Panc1 (cell line): ENCODE results near the gene PAK1. TPM values are rescaled to one million over a fixed set of nuclear protein-coding genes. Genes with fewer than 3 reads are reported as not detected.

Experiments
- ATAC-seq: fragments of 200-7000 bp; cut with Tn5 transposase; 2 replicates; pipeline ENCODE4 v1.9.1; 2020; ENCODE audit warnings: mild to moderate bottlenecking, moderate library complexity
- BruUV-seq: library from RNA; stranded (reverse); fragments of 400-500 nt; replicated peaks from 2 replicates; lab custom pipeline; 2021; lab: Mats Ljungman, UMichigan
- CTCF ChIA-PET: fragments of 300-600 bp; sonication (Branson Sonifier 250); formaldehyde crosslinking; loops from one replicate; lab custom pipeline; 2022; ENCODE audit warnings: antibody characterized with exemption; lab: Charles Lee
- POLR2A ChIA-PET: fragments of 300-600 bp; sonication (Branson Sonifier 250); formaldehyde crosslinking; loops from one replicate; lab custom pipeline; 2022; ENCODE audit warnings: antibody characterized with exemption; lab: Charles Lee
- DNase-seq: peaks from one replicate; pipeline ENCODE4 v3.0.0-alpha.2; 2010; ENCODE audit warnings: low read depth, low spot score
- H3K27ac ChIP-seq: 2 replicates; pipeline ENCODE4 v1.5.1; 2011; ENCODE audit warnings: mild to moderate bottlenecking, low read length, inconsistent platforms
- H3K27me3 ChIP-seq: fragments of 200-500 bp; sonication (Bioruptor generic); 2 replicates; pipeline ENCODE4 v1.6.0; 2014; ENCODE audit warnings: low read length, inconsistent platforms; ENCODE audit not compliant: control insufficient read depth, insufficient read depth
- H3K36me3 ChIP-seq: fragments of 200-500 bp; sonication (Bioruptor generic); 2 replicates; pipeline ENCODE4 v1.5.1; 2014; ENCODE audit warnings: inconsistent platforms, mild to moderate bottlenecking, low read length, moderate library complexity; ENCODE audit not compliant: control insufficient read depth, insufficient read depth
- H3K4me1 ChIP-seq: 2 replicates; pipeline ENCODE4 v1.5.1; 2011; ENCODE audit warnings: inconsistent platforms, mild to moderate bottlenecking, low read length, moderate library complexity; ENCODE audit not compliant: control insufficient read depth, insufficient read depth
- H3K4me3 ChIP-seq, 2 experiments: 2 replicates each; pipeline ENCODE4 v1.5.1; 2011 to 2012; ENCODE audit warnings: low read depth in 2 of 2, low read length in 2 of 2, mild to moderate bottlenecking in 2 of 2, inconsistent platforms in 1 of 2, moderate library complexity in 1 of 2
- H3K9me3 ChIP-seq: fragments of 200-500 bp; sonication (Bioruptor generic); 2 replicates; pipeline ENCODE4 v1.5.1; 2014; ENCODE audit warnings: low read depth, mild to moderate bottlenecking, inconsistent platforms, low read length, moderate library complexity; ENCODE audit not compliant: control insufficient read depth, insufficient read depth
- CTCF ChIP-seq: fragments of 450-650 bp; IDR thresholded peaks from 2 replicates; pipeline ENCODE4 v1.5.1; 2017; ENCODE audit warnings: mild to moderate bottlenecking
- POLR2AphosphoS5 ChIP-seq: IDR thresholded peaks from 2 replicates; pipeline ENCODE4 v1.6.1; 2012; ENCODE audit warnings: mild to moderate bottlenecking, low read depth, low read length, moderate library complexity
- REST ChIP-seq, 2 experiments: IDR thresholded peaks; 2 replicates each; pipeline ENCODE4 v1.6.1; 2011 to 2012; ENCODE audit warnings: low read depth in 2 of 2, control low read depth in 1 of 2, low read length in 1 of 2, mild to moderate bottlenecking in 1 of 2, moderate library complexity in 1 of 2; ENCODE audit not compliant: insufficient read depth in 1 of 2
- SIN3A ChIP-seq: IDR thresholded peaks from 2 replicates; pipeline ENCODE4 v1.6.1; 2012; ENCODE audit warnings: low read depth, mild to moderate bottlenecking, low read length, moderate library complexity, borderline replicate concordance; ENCODE audit not compliant: insufficient read depth
- TCF7L2 ChIP-seq: IDR thresholded peaks from 2 replicates; pipeline ENCODE4 v1.6.1; 2011; ENCODE audit warnings: mild to moderate bottlenecking, low read depth, low read length, inconsistent platforms
- in situ Hi-C: cut with HindIII; loops from 2 replicates; pipeline ENCODE4 v1.10.0; 2016; ENCODE audit warnings: low sequenced_read_pairs, low pct_unique_long_range_greater_than_20kb
- intact Hi-C: fragments of 100-400 bp; cut with micrococcal nuclease; formaldehyde crosslinking; loops from one replicate; pipeline ENCODE4 v1.10.0; 2022; ENCODE audit not compliant: unreplicated experiment
- total RNA-seq: library from RNA; stranded (reverse); gene quantifications from one replicate; pipeline ENCODE4 v1.2.1, GENCODE V29; 2021; ENCODE audit not compliant: unreplicated experiment

The PAK1 gene
- total RNA-seq, 1 experiment from 2014 or later, result 38.2 TPM

DNA sequence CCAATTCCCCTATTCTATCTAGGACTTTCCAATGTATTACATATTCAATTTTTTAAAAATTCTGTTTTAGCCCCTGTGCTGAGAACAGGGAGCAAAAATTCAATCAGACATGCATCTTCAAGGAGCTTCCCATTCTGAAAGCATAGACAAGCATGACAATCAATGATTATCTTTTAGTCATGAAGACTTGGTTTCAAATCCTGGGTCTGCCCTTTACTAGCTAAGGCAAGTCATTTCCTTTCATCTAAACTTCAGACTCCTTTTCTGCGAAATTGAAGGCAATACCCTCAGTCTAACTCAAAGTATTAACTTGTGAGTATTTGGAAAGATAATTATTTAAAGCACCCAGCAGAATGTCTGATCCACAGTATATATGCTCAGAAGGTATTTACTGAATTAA, 24.1 kb downstream of the PAK1 start:
- Histone ChIP-seq H3K9me3 (no peaks in the 10 kb centered on the region), H3K27me3 (no peaks in the 10 kb centered on the region), H3K36me3 (no peaks in the 10 kb centered on the region), H3K27ac (no peak overlapping the region), H3K4me3 (no peak overlapping the region), H3K4me1 (no peaks in the 10 kb centered on the region)
- in situ Hi-C loops, result no loop called here
- TF ChIP-seq POLR2AphosphoS5 (no peak), TCF7L2 (no peak), SIN3A (no peak), REST (IDR thresholded peaks at IDR 0.05; ENCODE audit: insufficient read depth in 1 of 2, low read depth in 2 of 2, low read length in 1 of 2) (no peak), CTCF (no peak)
- DNase-seq, result no peak
- ATAC-seq, result no peak
- POLR2A ChIA-PET, result no interaction called here
- no TSS peak for BruUV-seq
- intact Hi-C loops, result no loop called here
- CTCF ChIA-PET, result interaction anchor here (0.7 kb wide), 1 partner anchor 19 kb away, joined by 9 read pairs; no protein-coding TSS in a partner anchor

DNA sequence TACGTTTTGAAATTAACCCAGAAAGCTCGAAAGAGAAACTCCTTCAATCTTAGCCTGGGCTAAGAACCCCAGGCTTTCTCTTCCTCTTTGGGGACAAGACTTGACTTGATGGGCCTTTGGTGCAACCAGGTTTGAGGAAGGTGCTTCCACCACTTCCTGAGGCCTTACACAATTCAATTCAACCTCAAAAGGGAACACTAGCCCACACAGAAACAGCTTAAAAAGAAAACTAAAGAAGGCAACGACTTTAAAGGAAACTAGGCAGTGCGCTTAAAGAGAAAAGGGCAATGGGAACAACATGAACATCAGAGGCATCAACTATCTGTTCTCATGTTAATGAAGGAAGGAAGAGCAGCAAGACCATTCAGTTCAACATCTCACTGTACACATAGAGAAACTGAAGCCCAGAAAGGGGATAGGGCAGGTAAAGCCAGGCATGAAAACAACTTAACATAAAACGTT, 24.8 kb downstream of the PAK1 start:
- ATAC-seq (no peak), DNase-seq (no peak)
- TF ChIP-seq TCF7L2, result no peak
- TF ChIP-seq SIN3A, result no peak
- ChIA-PET POLR2A (no interaction called here), CTCF (no interaction called here)
- H3K9me3 ChIP-seq, result no peaks in the 10 kb centered on the region
- in situ Hi-C loops (no loop called here), intact Hi-C loops (no loop called here)
- no peak overlapping the region for H3K4me3 ChIP-seq
- H3K4me1 ChIP-seq, result no peaks in the 10 kb centered on the region
- BruUV-seq, result no TSS peak
- H3K36me3 ChIP-seq, result no peaks in the 10 kb centered on the region
- H3K27me3 ChIP-seq, result no peaks in the 10 kb centered on the region
- no peak overlapping the region for H3K27ac ChIP-seq

- in situ Hi-C loops, result no loop called here
- no peak overlapping the region for H3K4me3 ChIP-seq
- intact Hi-C loops, result no loop called here
- no peaks in the 10 kb centered on the region for H3K36me3 ChIP-seq
- DNase-seq, result no peak
- H3K27ac ChIP-seq, result no peak overlapping the region
- no peaks in the 10 kb centered on the region for H3K9me3 ChIP-seq
- H3K4me1 ChIP-seq, result no peaks in the 10 kb centered on the region
- no peak for TF ChIP-seq CTCF
- no peak for TF ChIP-seq REST (IDR thresholded peaks at IDR 0.05; ENCODE audit: insufficient read depth in 1 of 2, low read depth in 2 of 2, low read length in 1 of 2)
- TF ChIP-seq POLR2AphosphoS5, result no peak
- no peak for TF ChIP-seq TCF7L2
- TF ChIP-seq SIN3A, result no peak
- POLR2A ChIA-PET, result no interaction called here
- ATAC-seq, result no peak
- no peaks in the 10 kb centered on the region for H3K27me3 ChIP-seq
- CTCF ChIA-PET, result no interaction called here
- BruUV-seq, result no TSS peak
These were observed 25.6 kb downstream of the PAK1 start for GRCh38 chr11:77448269-77448668.
